Measurements from ENCODE around the gene GADD45B.
"Not testable (repeated sequence)": the region's sequence is repeated elsewhere in the genome, so short reads cannot be mapped to it uniquely, and the experiment has no call there.

GADD45B gene

GRCh38 chr19:2443785-2444182, 32.1 kb upstream of the GADD45B start:
- no peak for DNase-seq (ENCODE audit: extremely low read depth in 1 of 2, low read depth in 1 of 2)

GRCh38 chr19:2444251-2445002, 31.5 kb upstream of the GADD45B start:
- DNase-seq (ENCODE audit: extremely low read depth in 1 of 2, low read depth in 1 of 2), result no peak

GRCh38 chr19:2446381-2446780, 29.5 kb upstream of the GADD45B start:
- no peak for DNase-seq (ENCODE audit: extremely low read depth in 1 of 2, low read depth in 1 of 2)

- no peak for DNase-seq (ENCODE audit: extremely low read depth in 1 of 2, low read depth in 1 of 2)
These were observed 26.9 kb upstream of the GADD45B start for GRCh38 chr19:2449019-2449418.

GRCh38 chr19:2451138-2451537, 24.8 kb upstream of the GADD45B start:
- DNase-seq (ENCODE audit: extremely low read depth in 1 of 2, low read depth in 1 of 2), result no peak

GRCh38 chr19:2451741-2452140, 24.2 kb upstream of the GADD45B start:
- no peak for DNase-seq (ENCODE audit: extremely low read depth in 1 of 2, low read depth in 1 of 2)

GRCh38 chr19:2453431-2454025, 22.4 kb upstream of the GADD45B start:
- no peak for DNase-seq (ENCODE audit: extremely low read depth in 1 of 2, low read depth in 1 of 2)

- no peak for DNase-seq (ENCODE audit: extremely low read depth in 1 of 2, low read depth in 1 of 2)
These were observed 21.5 kb upstream of the GADD45B start for GRCh38 chr19:2454199-2454961.

GRCh38 chr19:2454962-2455850, 20.7 kb upstream of the GADD45B start:
- DNase-seq (ENCODE audit: extremely low read depth in 1 of 2, low read depth in 1 of 2), result no peak

GRCh38 chr19:2455851-2456570, 19.9 kb upstream of the GADD45B start:
- peak in 1 of 2 donors; percentile 36 for DNase-seq (ENCODE audit: extremely low read depth in 1 of 2, low read depth in 1 of 2)

- DNase-seq (ENCODE audit: extremely low read depth in 1 of 2, low read depth in 1 of 2), result no peak
These were observed 18.4 kb upstream of the GADD45B start for GRCh38 chr19:2457394-2458037.

- DNase-seq (ENCODE audit: extremely low read depth in 1 of 2, low read depth in 1 of 2), result no peak
These were observed 17.9 kb upstream of the GADD45B start for GRCh38 chr19:2458054-2458453.

GRCh38 chr19:2458776-2459175, 17.2 kb upstream of the GADD45B start:
- DNase-seq (ENCODE audit: extremely low read depth in 1 of 2, low read depth in 1 of 2), result not testable (repeated sequence)

- no peak for DNase-seq (ENCODE audit: extremely low read depth in 1 of 2, low read depth in 1 of 2)
These were observed 15.7 kb upstream of the GADD45B start for GRCh38 chr19:2460245-2460644.

GRCh38 chr19:2461751-2462634, 13.9 kb upstream of the GADD45B start:
- DNase-seq (ENCODE audit: extremely low read depth in 1 of 2, low read depth in 1 of 2), result peak in 1 of 2 donors; percentile 34

GRCh38 chr19:2462635-2463421, 13.1 kb upstream of the GADD45B start:
- no peak for DNase-seq (ENCODE audit: extremely low read depth in 1 of 2, low read depth in 1 of 2)

- not testable (repeated sequence) for DNase-seq (ENCODE audit: extremely low read depth in 1 of 2, low read depth in 1 of 2)
These were observed 12.2 kb upstream of the GADD45B start for GRCh38 chr19:2463694-2464093.

GRCh38 chr19:2464389-2464788, 11.5 kb upstream of the GADD45B start:
- DNase-seq (ENCODE audit: extremely low read depth in 1 of 2, low read depth in 1 of 2), result no peak

Data from activated CD8-positive, alpha-beta memory T cell treated with anti-CD3 and anti-CD28 coated beads for 1 hour (primary cell).